MCF 10A (cell line): ENCODE results near the gene PARD6B. TPM values are rescaled to one million over a fixed set of nuclear protein-coding genes. Genes with fewer than 3 reads are reported as not detected.

Experiments
- BruUV-seq: library from RNA; stranded (reverse); fragments of 400-500 nt; replicated peaks from 2 replicates; lab custom pipeline; 2021; lab: Mats Ljungman, UMichigan
- CTCF ChIA-PET: fragments of 300-600 bp; sonication (Branson Sonifier 250); formaldehyde crosslinking; extraction: SDS; loops from one replicate; lab custom pipeline; 2021; ENCODE audit warnings: antibody characterized with exemption, inconsistent platforms; lab: Yijun Ruan, JAX
- POLR2A ChIA-PET: fragments of 300-600, 350-650 bp; sonication (Branson Sonifier 250); formaldehyde crosslinking; extraction: SDS; loops from one replicate; lab custom pipeline; 2020; ENCODE audit warnings: antibody characterized with exemption, inconsistent platforms; lab: Yijun Ruan, JAX
- DNase-seq: peaks from one replicate; pipeline ENCODE4 v3.0.0-alpha.2; 2018; ENCODE audit not compliant: unreplicated experiment
- H3K27ac Mint-ChIP-seq: one replicate; pipeline ENCODE4 v1.8.0; 2022; ENCODE audit warnings: mild to moderate bottlenecking, low read depth, mixed read lengths; ENCODE audit not compliant: unreplicated experiment
- H3K27me3 Mint-ChIP-seq: one replicate; pipeline ENCODE4 v1.8.0; 2022; ENCODE audit warnings: mixed read lengths; ENCODE audit not compliant: insufficient read depth, unreplicated experiment
- H3K36me3 Mint-ChIP-seq: one replicate; pipeline ENCODE4 v1.8.0; 2022; ENCODE audit warnings: mild to moderate bottlenecking, moderate library complexity, mixed read lengths; ENCODE audit not compliant: insufficient read depth, unreplicated experiment
- H3K4me1 Mint-ChIP-seq: one replicate; pipeline ENCODE4 v1.8.0; 2022; ENCODE audit warnings: mixed read lengths; ENCODE audit not compliant: insufficient read depth, unreplicated experiment
- H3K4me3 Mint-ChIP-seq: one replicate; pipeline ENCODE4 v1.8.0; 2022; ENCODE audit warnings: mild to moderate bottlenecking, moderate library complexity, mixed read lengths; ENCODE audit not compliant: unreplicated experiment
- H3K9me3 Mint-ChIP-seq: one replicate; pipeline ENCODE4 v1.8.0; 2022; ENCODE audit warnings: mixed read lengths; ENCODE audit not compliant: unreplicated experiment
- intact Hi-C: fragments of 100-400 bp; cut with micrococcal nuclease; formaldehyde crosslinking; loops from 2 replicates; pipeline ENCODE4 v1.14.1; 2022
- total RNA-seq: library from RNA; stranded (reverse); gene quantifications from 2 replicates; pipeline ENCODE4 v1.2.3, GENCODE V29; 2022
- TF ChIP-seq, protein P1 (sequence below): fragments of 200-600 bp; IDR thresholded peaks from one replicate; pipeline ENCODE4 v1.8.0; 2022; ENCODE audit warnings: antibody characterized with exemption, mild to moderate bottlenecking; ENCODE audit not compliant: unreplicated experiment

PARD6B gene
- total RNA-seq, 1 experiment from 2014 or later = 5.8 TPM

DNA sequence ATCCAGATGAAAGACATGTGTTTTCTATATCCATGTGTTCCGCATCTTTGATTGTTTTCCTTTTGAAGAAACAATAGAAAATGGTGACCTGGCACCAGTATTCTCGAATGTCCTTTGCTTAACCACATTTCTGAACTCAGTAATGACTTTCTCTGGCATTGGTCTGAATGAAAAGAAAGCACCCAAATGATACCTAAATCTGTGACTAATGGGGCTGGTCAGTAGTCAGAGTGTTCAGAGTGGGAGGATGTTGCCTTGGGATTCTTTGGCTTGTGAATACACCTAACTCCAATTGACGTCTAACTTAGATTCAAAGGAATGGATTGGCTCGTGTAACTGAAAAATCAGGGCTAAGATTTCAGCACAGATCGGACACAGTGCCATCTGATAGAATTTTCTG lies 27.1 kb downstream of the PARD6B start:
- ChIA-PET CTCF (interaction anchor here (1.3 to 2.0 kb wide), 2 partner anchors 9 to 96 kb away, joined by 6 to 8 read pairs; no protein-coding TSS in a partner anchor), POLR2A (no interaction called here)
- TF ChIP-seq, protein P1, sequence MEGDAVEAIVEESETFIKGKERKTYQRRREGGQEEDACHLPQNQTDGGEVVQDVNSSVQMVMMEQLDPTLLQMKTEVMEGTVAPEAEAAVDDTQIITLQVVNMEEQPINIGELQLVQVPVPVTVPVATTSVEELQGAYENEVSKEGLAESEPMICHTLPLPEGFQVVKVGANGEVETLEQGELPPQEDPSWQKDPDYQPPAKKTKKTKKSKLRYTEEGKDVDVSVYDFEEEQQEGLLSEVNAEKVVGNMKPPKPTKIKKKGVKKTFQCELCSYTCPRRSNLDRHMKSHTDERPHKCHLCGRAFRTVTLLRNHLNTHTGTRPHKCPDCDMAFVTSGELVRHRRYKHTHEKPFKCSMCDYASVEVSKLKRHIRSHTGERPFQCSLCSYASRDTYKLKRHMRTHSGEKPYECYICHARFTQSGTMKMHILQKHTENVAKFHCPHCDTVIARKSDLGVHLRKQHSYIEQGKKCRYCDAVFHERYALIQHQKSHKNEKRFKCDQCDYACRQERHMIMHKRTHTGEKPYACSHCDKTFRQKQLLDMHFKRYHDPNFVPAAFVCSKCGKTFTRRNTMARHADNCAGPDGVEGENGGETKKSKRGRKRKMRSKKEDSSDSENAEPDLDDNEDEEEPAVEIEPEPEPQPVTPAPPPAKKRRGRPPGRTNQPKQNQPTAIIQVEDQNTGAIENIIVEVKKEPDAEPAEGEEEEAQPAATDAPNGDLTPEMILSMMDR = no peak

DNA sequence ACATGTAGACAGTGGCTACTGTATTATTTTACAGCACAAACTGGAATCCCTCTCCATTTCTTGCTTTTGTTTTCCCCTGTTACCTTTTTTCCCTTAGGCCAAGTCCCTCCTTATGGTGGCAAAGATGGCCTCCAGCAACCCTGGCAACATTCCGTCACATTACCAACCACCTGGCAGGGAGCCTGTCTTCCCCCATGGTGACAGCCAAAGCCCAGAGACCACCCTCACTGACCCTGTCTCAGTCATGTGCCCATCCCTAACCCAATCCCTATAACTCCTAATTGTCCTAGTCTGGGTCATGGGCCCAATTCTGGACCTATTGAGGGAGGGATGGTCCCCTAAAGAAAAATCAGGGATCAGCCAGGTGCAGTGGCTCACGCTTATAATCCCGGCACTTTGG lies 27.6 kb downstream of the PARD6B start:
- intact Hi-C loops = no loop called here
- Mint-ChIP-seq H3K9me3 (no peaks in the 10 kb centered on the region), H3K4me1 (peaks cover 27% of the 10 kb centered on the region), H3K4me3 (no peak overlapping the region), H3K36me3 (peaks cover 6% of the 10 kb centered on the region), H3K27me3 (no peaks in the 10 kb centered on the region), H3K27ac (no peak overlapping the region)
- CTCF ChIA-PET = interaction anchor here (1.0 to 4.4 kb wide), 2 partner anchors 9 to 34 kb away, joined by 3 to 32 read pairs; no protein-coding TSS in a partner anchor
- no TSS peak for BruUV-seq
- POLR2A ChIA-PET = no interaction called here
- TF ChIP-seq, protein P1 = no peak
- no peak for DNase-seq

More for the DNA sequence above, 27.1 kb downstream of the PARD6B start:
- Mint-ChIP-seq H3K36me3 (peaks cover 6% of the 10 kb centered on the region), H3K4me1 (peaks cover 23% of the 10 kb centered on the region), H3K4me3 (no peak overlapping the region), H3K9me3 (no peaks in the 10 kb centered on the region), H3K27me3 (no peaks in the 10 kb centered on the region), H3K27ac (no peak overlapping the region)
- intact Hi-C loops = no loop called here
- no TSS peak for BruUV-seq
- DNase-seq = no peak

- H3K27ac Mint-ChIP-seq = no peak overlapping the region
- ChIA-PET CTCF (interaction anchor here (0.7 to 4.4 kb wide), 4 partner anchors 10 to 123 kb away, joined by 3 to 32 read pairs (median 3); no protein-coding TSS in a partner anchor), POLR2A (interaction anchor here (0.7 to 3.9 kb wide), 2 partner anchors 9 to 32 kb away, joined by 5 to 26 read pairs; no protein-coding TSS in a partner anchor)
- H3K4me3 Mint-ChIP-seq = no peak overlapping the region
- peaks cover 27% of the 10 kb centered on the region for H3K4me1 Mint-ChIP-seq
- TF ChIP-seq, protein P1 = no peak
- no peaks in the 10 kb centered on the region for H3K9me3 Mint-ChIP-seq
- no TSS peak for BruUV-seq
- intact Hi-C loops = no loop called here
- no peak for DNase-seq
- no peaks in the 10 kb centered on the region for H3K27me3 Mint-ChIP-seq
- H3K36me3 Mint-ChIP-seq = peaks cover 6% of the 10 kb centered on the region
These were observed 28.3 kb downstream of the PARD6B start for GRCh38 chr20:50759678-50760077.

DNA sequence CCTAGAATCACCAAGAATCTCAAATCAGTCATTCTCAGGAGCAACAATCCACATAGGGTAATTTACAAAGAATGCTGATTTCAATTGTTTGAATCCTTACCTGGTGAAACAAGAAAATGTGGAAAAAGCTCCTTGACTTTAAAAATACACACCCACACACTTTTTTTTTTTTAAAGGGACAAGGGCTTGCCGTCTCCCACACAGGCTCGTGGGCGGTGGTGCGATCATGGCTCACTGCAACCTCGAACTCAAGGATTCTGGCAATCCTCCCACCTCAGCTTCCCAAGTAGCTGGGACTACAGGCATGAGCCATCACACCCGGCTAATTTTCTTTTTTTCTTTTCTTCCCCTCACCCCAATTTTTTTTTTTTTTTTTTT lies 30.7 kb downstream of the PARD6B start:
- ChIA-PET CTCF (interaction anchor here (0.6 to 7.5 kb wide), 11 partner anchors 12 to 672 kb away, joined by 3 to 100 read pairs (median 3); no protein-coding TSS in a partner anchor), POLR2A (interaction anchor here (0.6 to 3.9 kb wide), 28 partner anchors 8 to 441 kb away, joined by 3 to 34 read pairs (median 6); partner anchors contain the start of genes BCAS4, DPM1, MOCS3 and PARD6B)
- H3K9me3 Mint-ChIP-seq = no peaks in the 10 kb centered on the region
- peak overlapping the region; percentile 61 for H3K4me3 Mint-ChIP-seq
- TF ChIP-seq, protein P1 = no peak
- no peaks in the 10 kb centered on the region for H3K27me3 Mint-ChIP-seq
- no peak for DNase-seq
- intact Hi-C loops = no loop called here
- H3K27ac Mint-ChIP-seq = peak overlapping the region; percentile 89
- BruUV-seq = no TSS peak
- no peaks in the 10 kb centered on the region for H3K36me3 Mint-ChIP-seq
- H3K4me1 Mint-ChIP-seq = peaks cover 27% of the 10 kb centered on the region
